ENCODE measurements around the gene PROKR1. TPM values are rescaled to one million over a fixed set of nuclear protein-coding genes. Genes with fewer than 3 reads are reported as not detected.

Gene PROKR1
- total RNA-seq, 1 experiment from 2014 or later, result 4.4 TPM

DNA sequence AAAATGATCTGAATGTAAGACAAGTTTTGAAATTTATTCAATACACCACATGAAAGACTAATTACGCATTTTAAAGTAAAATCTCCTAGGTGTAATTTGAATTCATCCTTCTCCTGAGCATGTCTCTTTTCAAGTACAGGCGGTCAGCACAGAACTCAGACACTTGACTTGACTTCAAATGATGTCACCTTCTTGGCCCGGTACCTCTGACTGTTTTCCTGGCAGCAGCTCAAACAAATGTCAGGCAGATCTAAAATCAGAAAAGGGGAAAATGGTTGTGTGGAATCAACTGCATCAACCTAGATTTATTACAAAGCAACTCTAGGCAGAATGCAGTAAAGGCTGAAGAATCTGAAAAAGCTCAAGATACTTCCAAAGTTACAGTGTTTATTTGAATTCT, 11.4 kb upstream of the PROKR1 start (continued):
- TF ChIP-seq ZNF532 (CRISPR knock-in tag; IDR thresholded peaks at IDR 0.05; ENCODE audit: borderline replicate concordance) (no peak), NR3C1 (CRISPR knock-in tag; conservative IDR thresholded peaks at IDR 0.05; ENCODE audit: low read depth) (no peak), IRF2 (CRISPR knock-in tag; IDR thresholded peaks at IDR 0.05; ENCODE audit: borderline replicate concordance, low read depth) (no peak), CBFB (CRISPR knock-in tag; IDR thresholded peaks at IDR 0.05; ENCODE audit: low read depth) (no peak), ERG (CRISPR knock-in tag; IDR thresholded peaks at IDR 0.05) (no peak), ESRRA (CRISPR knock-in tag; IDR thresholded peaks at IDR 0.05; ENCODE audit: borderline replicate concordance) (no peak)
- TF ChIP-seq, protein P1, sequence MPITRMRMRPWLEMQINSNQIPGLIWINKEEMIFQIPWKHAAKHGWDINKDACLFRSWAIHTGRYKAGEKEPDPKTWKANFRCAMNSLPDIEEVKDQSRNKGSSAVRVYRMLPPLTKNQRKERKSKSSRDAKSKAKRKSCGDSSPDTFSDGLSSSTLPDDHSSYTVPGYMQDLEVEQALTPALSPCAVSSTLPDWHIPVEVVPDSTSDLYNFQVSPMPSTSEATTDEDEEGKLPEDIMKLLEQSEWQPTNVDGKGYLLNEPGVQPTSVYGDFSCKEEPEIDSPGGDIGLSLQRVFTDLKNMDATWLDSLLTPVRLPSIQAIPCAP (CRISPR knock-in tag; IDR thresholded peaks at IDR 0.05), result no peak
- TF ChIP-seq, protein P2, sequence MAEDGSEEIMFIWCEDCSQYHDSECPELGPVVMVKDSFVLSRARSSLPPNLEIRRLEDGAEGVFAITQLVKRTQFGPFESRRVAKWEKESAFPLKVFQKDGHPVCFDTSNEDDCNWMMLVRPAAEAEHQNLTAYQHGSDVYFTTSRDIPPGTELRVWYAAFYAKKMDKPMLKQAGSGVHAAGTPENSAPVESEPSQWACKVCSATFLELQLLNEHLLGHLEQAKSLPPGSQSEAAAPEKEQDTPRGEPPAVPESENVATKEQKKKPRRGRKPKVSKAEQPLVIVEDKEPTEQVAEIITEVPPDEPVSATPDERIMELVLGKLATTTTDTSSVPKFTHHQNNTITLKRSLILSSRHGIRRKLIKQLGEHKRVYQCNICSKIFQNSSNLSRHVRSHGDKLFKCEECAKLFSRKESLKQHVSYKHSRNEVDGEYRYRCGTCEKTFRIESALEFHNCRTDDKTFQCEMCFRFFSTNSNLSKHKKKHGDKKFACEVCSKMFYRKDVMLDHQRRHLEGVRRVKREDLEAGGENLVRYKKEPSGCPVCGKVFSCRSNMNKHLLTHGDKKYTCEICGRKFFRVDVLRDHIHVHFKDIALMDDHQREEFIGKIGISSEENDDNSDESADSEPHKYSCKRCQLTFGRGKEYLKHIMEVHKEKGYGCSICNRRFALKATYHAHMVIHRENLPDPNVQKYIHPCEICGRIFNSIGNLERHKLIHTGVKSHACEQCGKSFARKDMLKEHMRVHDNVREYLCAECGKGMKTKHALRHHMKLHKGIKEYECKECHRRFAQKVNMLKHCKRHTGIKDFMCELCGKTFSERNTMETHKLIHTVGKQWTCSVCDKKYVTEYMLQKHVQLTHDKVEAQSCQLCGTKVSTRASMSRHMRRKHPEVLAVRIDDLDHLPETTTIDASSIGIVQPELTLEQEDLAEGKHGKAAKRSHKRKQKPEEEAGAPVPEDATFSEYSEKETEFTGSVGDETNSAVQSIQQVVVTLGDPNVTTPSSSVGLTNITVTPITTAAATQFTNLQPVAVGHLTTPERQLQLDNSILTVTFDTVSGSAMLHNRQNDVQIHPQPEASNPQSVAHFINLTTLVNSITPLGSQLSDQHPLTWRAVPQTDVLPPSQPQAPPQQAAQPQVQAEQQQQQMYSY (CRISPR knock-in tag; IDR thresholded peaks at IDR 0.05), result no peak
- TF ChIP-seq, protein P3, sequence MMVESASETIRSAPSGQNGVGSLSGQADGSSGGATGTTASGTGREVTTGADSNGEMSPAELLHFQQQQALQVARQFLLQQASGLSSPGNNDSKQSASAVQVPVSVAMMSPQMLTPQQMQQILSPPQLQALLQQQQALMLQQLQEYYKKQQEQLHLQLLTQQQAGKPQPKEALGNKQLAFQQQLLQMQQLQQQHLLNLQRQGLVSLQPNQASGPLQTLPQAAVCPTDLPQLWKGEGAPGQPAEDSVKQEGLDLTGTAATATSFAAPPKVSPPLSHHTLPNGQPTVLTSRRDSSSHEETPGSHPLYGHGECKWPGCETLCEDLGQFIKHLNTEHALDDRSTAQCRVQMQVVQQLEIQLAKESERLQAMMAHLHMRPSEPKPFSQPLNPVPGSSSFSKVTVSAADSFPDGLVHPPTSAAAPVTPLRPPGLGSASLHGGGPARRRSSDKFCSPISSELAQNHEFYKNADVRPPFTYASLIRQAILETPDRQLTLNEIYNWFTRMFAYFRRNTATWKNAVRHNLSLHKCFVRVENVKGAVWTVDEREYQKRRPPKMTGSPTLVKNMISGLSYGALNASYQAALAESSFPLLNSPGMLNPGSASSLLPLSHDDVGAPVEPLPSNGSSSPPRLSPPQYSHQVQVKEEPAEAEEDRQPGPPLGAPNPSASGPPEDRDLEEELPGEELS (CRISPR knock-in tag; IDR thresholded peaks at IDR 0.05), result no peak

DNA sequence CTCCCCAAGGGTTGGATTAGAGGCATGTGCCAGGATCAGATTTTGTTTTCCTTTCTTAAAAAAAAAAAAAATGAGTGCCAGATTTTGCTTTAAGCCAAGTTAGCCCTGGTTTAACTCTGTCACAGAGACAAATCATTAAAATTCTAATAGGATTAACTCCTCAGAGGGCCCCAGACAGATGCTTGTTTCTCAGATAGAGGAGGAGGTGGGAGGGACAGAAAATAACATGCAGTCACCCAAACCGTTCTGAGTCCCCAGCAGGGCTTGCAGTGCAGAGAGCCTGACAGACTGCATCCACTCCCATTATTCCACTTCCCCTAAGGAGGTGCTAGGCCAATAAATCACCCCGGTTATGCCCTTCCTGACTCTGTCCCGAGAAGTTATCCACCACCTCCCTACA, 6.3 kb upstream of the PROKR1 start:
- no peak overlapping the region for H3K4me3 Mint-ChIP-seq
- ChIA-PET POLR2A (no interaction called here), CTCF (interaction anchor here (0.7 to 2.0 kb wide), 2 partner anchors 42 to 91 kb away, joined by 4 to 9 read pairs; no protein-coding TSS in a partner anchor)
- H3K36me3 Mint-ChIP-seq, result peaks cover 6% of the 10 kb centered on the region
- peaks cover 8% of the 10 kb centered on the region for H3K4me1 Mint-ChIP-seq
- no peak for ATAC-seq
- no peak for DNase-seq (ENCODE audit: low spot score)
- H3K27me3 Mint-ChIP-seq (ENCODE audit: low read depth), result peaks cover 9% of the 10 kb centered on the region
- H3K27ac Mint-ChIP-seq, result no peak overlapping the region
- peaks cover 22% of the 10 kb centered on the region for H3K9me3 Mint-ChIP-seq
- no peak for TF ChIP-seq ZNF671 (CRISPR knock-in tag; IDR thresholded peaks at IDR 0.05)
- no peak for TF ChIP-seq GTF2I (CRISPR knock-in tag; conservative IDR thresholded peaks at IDR 0.05)
- TF ChIP-seq ZNF532 (CRISPR knock-in tag; IDR thresholded peaks at IDR 0.05; ENCODE audit: borderline replicate concordance), result no peak
- no peak for TF ChIP-seq CREB1 (CRISPR knock-in tag; IDR thresholded peaks at IDR 0.05)
- no peak for TF ChIP-seq ARID4B (CRISPR knock-in tag; IDR thresholded peaks at IDR 0.05; ENCODE audit: borderline replicate concordance)
- TF ChIP-seq SMAD4 (CRISPR knock-in tag; IDR thresholded peaks at IDR 0.05), result no peak
- no peak for TF ChIP-seq MXD4 (CRISPR knock-in tag; IDR thresholded peaks at IDR 0.05; ENCODE audit: borderline replicate concordance)

Measured in WTC11 (cell line).